ENCODE results near the gene OTOG. TPM values are rescaled to one million over a fixed set of nuclear protein-coding genes. Genes with fewer than 3 reads are reported as not detected.

OTOG gene
- total and polyA plus RNA-seq, 7 donors, result under 0.01 TPM; not detected in 5

GRCh38 chr11:17528906-17529843 is 17.9 kb upstream of the OTOG start:
- 77 to 84% methylated on average over 14 of the region's 14 CpGs for WGBS, 2 donors
- Histone ChIP-seq H3K4me3 (no peak overlapping the region), H3K27me3 (no peaks in the 10 kb centered on the region), H3K9me3 (no peaks in the 10 kb centered on the region), H3K36me3 (no peaks in the 10 kb centered on the region), H3K4me1 (no peaks in the 10 kb centered on the region), H3K27ac (no peak overlapping the region)
- DNase-seq, result no peak
- intact Hi-C loops (cut with DNase I), result loop anchor here (1.0 kb wide), 1 partner anchor 145 kb away; no protein-coding TSS in a partner anchor
- TF ChIP-seq POLR2A (IDR thresholded peaks at IDR 0.05) (no peak), EP300 (IDR thresholded peaks at IDR 0.05) (no peak), POLR2AphosphoS5 (IDR thresholded peaks at IDR 0.05) (no peak)
- TF ChIP-seq, protein P1, sequence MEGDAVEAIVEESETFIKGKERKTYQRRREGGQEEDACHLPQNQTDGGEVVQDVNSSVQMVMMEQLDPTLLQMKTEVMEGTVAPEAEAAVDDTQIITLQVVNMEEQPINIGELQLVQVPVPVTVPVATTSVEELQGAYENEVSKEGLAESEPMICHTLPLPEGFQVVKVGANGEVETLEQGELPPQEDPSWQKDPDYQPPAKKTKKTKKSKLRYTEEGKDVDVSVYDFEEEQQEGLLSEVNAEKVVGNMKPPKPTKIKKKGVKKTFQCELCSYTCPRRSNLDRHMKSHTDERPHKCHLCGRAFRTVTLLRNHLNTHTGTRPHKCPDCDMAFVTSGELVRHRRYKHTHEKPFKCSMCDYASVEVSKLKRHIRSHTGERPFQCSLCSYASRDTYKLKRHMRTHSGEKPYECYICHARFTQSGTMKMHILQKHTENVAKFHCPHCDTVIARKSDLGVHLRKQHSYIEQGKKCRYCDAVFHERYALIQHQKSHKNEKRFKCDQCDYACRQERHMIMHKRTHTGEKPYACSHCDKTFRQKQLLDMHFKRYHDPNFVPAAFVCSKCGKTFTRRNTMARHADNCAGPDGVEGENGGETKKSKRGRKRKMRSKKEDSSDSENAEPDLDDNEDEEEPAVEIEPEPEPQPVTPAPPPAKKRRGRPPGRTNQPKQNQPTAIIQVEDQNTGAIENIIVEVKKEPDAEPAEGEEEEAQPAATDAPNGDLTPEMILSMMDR (IDR thresholded peaks at IDR 0.05), result no peak

- TF ChIP-seq, protein P1 (IDR thresholded peaks at IDR 0.05), result no peak
- TF ChIP-seq POLR2A (IDR thresholded peaks at IDR 0.05) (no peak), POLR2AphosphoS5 (IDR thresholded peaks at IDR 0.05) (no peak), EP300 (IDR thresholded peaks at IDR 0.05) (no peak)
- no peaks in the 10 kb centered on the region for H3K27me3 ChIP-seq
- no peak for DNase-seq
- H3K36me3 ChIP-seq, result no peaks in the 10 kb centered on the region
- H3K4me3 ChIP-seq, result no peak overlapping the region
- H3K4me1 ChIP-seq, result no peaks in the 10 kb centered on the region
- intact Hi-C loops (cut with DNase I), result no loop called here
- WGBS, 2 donors, result 86 to 94% methylated on average over 10 of the region's 10 CpGs
- no peak overlapping the region for H3K27ac ChIP-seq
- no peaks in the 10 kb centered on the region for H3K9me3 ChIP-seq
Observed at GRCh38 chr11:17529844-17530185, 17.2 kb upstream of the OTOG start.

GRCh38 chr11:17531071-17531600 is 15.9 kb upstream of the OTOG start:
- WGBS, 2 donors, result 54 to 75% methylated on average over 22 of the region's 22 CpGs
- intact Hi-C loops (cut with DNase I), result no loop called here
- no peak overlapping the region for H3K27ac ChIP-seq
- no peaks in the 10 kb centered on the region for H3K36me3 ChIP-seq
- H3K4me1 ChIP-seq, result no peaks in the 10 kb centered on the region
- no peaks in the 10 kb centered on the region for H3K9me3 ChIP-seq
- TF ChIP-seq POLR2AphosphoS5 (IDR thresholded peaks at IDR 0.05) (no peak), EP300 (IDR thresholded peaks at IDR 0.05) (no peak), POLR2A (IDR thresholded peaks at IDR 0.05) (no peak)
- TF ChIP-seq, protein P1 (IDR thresholded peaks at IDR 0.05), result no peak
- DNase-seq, result no peak
- H3K27me3 ChIP-seq, result no peaks in the 10 kb centered on the region
- no peak overlapping the region for H3K4me3 ChIP-seq

- H3K27ac ChIP-seq, result no peak overlapping the region
- no peaks in the 10 kb centered on the region for H3K9me3 ChIP-seq
- no peaks in the 10 kb centered on the region for H3K4me1 ChIP-seq
- intact Hi-C loops (cut with DNase I), result no loop called here
- 24 to 52% methylated on average over 6 of the region's 6 CpGs for WGBS, 2 donors
- H3K36me3 ChIP-seq, result no peaks in the 10 kb centered on the region
- no peak for DNase-seq
- no peak overlapping the region for H3K4me3 ChIP-seq
- no peaks in the 10 kb centered on the region for H3K27me3 ChIP-seq
- TF ChIP-seq POLR2A (IDR thresholded peaks at IDR 0.05) (no peak), EP300 (IDR thresholded peaks at IDR 0.05) (no peak), POLR2AphosphoS5 (IDR thresholded peaks at IDR 0.05) (no peak)
- TF ChIP-seq, protein P1 (IDR thresholded peaks at IDR 0.05), result no peak
Observed at GRCh38 chr11:17531636-17532113, 15.4 kb upstream of the OTOG start.
